ENCODE measurements around the gene CSNK1G2. TPM values are rescaled to one million over a fixed set of nuclear protein-coding genes. Genes with fewer than 3 reads are reported as not detected.

The CSNK1G2 gene
- 269 TPM for total RNA-seq

DNA sequence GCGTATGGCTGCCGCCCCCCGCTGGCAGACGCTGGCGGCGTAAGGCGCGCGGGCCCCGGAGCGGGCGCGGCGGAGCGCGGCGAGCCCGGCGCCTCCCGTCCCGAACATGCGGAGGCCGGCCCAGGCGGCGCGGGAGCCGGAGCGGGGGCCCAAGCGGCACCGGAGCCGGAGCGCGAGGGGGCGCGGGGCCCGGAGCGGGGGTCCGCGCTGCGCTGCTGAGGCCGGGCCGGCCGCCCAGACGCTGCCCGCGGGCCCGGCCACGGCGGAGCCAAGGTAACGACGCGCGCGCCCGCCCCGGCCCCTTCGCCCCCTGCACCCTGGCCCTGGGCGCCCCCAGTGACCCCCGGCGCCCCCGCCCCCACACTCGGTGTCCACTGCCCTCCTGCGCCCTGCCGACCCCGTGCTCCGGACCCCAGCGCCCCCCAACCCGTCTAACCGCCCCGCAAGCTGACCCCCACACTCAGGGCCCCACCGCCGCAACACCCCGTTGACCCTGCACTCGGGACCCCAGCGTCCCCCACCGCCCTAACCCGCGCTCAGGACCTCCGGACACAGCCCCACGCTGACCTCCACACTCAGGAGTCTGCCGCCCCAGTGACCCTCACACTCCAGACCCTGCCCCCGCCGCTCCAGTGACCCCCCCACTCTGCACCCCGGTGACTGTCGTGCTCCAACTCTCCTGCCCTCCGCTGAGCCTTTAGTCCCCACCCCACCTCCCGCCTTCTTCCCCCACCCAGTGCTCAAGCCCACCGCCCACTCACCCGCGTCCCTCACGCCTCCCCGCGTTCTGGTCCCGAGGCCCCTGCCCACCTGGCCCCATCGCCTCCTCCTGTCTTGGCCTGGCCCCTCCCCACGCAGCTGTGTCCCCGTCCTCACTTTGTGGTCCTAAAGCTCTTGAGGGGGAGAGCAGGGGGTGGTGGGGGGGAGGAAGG, at the start of gene CSNK1G2:
CSNK1G2 (plus strand) TSS at position 27 of the 932 bp plus-strand sequence. CDS start 28,601 bp downstream, outside the sequence.
- no peak for DNase-seq (ENCODE audit: low read depth in 2 of 3, low spot score in 2 of 3)

- no peak for DNase-seq (ENCODE audit: low read depth in 2 of 3, low spot score in 2 of 3)
Measured at GRCh38 chr19:1893791-1894190, 47.2 kb upstream of the CSNK1G2 start.

- DNase-seq (ENCODE audit: low read depth in 2 of 3, low spot score in 2 of 3) = no peak
Measured at GRCh38 chr19:1896508-1896907, 44.5 kb upstream of the CSNK1G2 start.

GRCh38 chr19:1901940-1902404, 39.0 kb upstream of the CSNK1G2 start:
- no peak for DNase-seq (ENCODE audit: low read depth in 2 of 3, low spot score in 2 of 3)

- no peak for DNase-seq (ENCODE audit: low read depth in 2 of 3, low spot score in 2 of 3)
Measured at GRCh38 chr19:1902923-1903322, 38.0 kb upstream of the CSNK1G2 start.

DNA sequence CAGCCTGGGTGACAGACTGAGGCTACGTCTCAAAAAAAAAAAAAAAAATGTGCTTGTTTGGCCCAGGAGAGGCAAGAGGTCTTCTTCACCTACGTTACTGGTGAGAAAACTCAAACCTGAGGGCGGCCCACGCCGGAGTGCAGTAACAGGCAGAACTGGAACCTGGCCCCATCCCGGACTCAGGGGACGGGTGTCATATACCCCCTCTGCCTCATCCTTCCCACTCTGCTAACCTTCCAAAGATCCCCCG, 36.2 kb upstream of the CSNK1G2 start:
- no peak for DNase-seq (ENCODE audit: low read depth in 2 of 3, low spot score in 2 of 3)

DNA sequence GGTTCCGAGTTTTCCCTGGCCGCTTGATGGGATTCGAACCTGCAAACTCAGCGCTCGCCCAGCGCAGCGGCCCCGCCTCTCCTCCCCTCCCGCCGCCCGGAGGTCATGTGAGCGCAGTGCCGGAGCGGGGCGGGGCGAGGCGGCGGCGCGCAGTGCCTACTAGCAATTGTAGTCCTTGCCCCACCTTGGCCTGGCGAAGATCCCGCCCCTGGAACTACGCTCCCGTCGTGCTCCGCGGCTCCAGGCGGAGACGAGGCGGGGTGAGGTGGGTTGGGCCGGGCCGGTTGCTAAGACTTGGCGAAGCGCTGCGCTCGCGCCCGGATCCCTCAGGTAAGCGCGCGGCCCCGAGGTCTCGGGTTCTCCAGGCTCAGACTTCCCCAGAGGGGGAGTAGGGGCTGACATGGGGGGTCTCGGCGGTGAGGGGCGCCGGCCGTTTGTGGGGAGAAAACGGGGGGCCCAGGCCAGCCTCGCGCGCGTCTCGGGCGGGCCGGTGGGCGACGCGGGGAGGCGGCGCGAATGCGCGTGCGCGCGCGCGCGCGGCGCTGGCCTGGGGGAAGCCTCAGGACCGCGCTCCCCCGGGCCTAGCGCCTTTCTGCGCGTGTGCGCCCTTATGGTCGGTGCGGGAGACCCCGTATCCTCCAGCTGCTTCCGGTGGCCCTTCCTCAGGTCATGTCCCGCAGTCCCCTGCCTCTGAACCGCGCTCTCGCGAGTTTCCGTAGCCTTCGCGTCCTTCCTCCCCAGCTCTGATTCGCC, 35.7 kb upstream of the CSNK1G2 start, which contains the start of the genes ADAT3 and SCAMP4:
ADAT3 (plus strand) TSS at position 290 of the 753 bp plus-strand sequence. CDS start 6,649 bp downstream, outside the sequence.
SCAMP4 (plus strand) TSS at position 290 of the 753 bp plus-strand sequence. CDS start 9,621 bp downstream, outside the sequence.
- peak; percentile 95 to 99 (median 99) for DNase-seq (ENCODE audit: low read depth in 2 of 3, low spot score in 2 of 3)

DNA sequence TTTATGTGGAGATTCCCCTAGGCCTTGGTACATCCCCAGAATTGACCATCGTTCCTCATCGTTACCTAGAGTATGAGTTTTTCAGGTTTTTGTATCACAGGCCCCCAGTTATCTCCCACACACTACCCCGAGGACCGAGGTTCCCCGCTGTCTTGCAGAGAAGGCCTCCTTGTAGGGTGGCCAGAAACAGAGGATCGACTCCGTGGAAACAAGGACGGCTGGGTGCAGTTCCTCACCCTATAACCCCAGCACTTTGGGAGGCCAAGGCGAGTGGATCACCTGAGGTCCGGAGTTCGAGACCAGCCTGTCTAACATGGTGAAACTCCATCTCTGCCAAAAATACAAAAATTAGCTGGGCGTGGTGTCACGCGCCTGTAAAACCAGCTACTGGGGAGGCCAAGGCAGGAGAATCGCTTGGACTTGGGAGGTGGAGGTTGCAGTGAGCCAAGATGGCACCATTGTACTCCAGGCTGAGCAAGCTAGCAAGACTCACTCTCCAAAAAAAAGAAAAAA, 35.1 kb upstream of the CSNK1G2 start:
- no peak for DNase-seq (ENCODE audit: low read depth in 2 of 3, low spot score in 2 of 3)

DNA sequence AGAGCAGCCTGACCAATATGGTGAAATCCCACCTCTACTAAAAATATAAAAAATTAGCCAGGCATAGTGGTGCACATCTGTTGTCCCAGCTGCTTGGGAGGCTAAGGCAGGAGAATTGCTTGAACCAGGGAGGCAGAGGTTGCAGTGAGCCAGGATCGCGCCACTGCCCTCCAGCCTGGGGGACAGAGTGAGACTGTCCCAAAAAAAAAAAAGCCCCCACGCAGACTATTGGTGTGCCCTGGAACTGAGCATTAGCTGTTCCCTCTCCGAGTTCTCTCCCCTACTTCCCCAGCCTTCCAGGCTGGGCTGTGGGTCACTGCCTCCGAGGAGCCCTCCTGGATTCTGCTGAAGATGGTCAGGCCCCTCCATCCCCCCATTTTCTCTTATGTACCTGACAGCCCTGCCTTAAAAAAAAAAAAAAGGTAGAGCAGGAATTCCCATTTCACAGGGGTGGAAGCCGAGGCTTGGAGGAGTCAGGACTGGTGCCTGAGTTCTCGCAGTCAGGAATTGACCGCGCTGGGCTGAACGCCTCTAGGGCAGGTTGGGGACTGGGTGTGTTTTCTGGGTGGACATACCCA, 33.9 kb upstream of the CSNK1G2 start:
- no peak for DNase-seq (ENCODE audit: low read depth in 2 of 3, low spot score in 2 of 3)

GRCh38 chr19:1907563-1908363, 33.2 kb upstream of the CSNK1G2 start:
- no peak for DNase-seq (ENCODE audit: low read depth in 2 of 3, low spot score in 2 of 3)

- DNase-seq (ENCODE audit: low read depth in 2 of 3, low spot score in 2 of 3) = no peak
Measured at GRCh38 chr19:1908364-1908678, 32.7 kb upstream of the CSNK1G2 start.

DNA sequence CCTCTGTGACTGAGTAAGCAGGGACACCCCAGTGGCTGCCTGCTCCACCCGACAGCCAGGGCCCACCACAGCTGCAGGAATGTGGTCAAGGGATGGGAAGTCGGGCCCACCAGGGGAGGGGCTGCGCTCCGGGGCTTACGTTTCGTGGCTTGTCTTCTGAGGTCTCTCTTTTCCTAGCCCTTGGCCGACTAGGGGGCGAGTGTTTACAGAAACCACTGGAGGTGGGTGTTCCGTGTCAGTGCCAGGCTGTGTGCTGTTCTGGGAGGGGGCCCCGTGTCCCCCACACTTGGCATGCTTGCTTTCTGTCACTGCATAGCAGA, 31.3 kb upstream of the CSNK1G2 start:
- peak in 1 of 3 donors; percentile 50 for DNase-seq (ENCODE audit: low read depth in 2 of 3, low spot score in 2 of 3)

DNA sequence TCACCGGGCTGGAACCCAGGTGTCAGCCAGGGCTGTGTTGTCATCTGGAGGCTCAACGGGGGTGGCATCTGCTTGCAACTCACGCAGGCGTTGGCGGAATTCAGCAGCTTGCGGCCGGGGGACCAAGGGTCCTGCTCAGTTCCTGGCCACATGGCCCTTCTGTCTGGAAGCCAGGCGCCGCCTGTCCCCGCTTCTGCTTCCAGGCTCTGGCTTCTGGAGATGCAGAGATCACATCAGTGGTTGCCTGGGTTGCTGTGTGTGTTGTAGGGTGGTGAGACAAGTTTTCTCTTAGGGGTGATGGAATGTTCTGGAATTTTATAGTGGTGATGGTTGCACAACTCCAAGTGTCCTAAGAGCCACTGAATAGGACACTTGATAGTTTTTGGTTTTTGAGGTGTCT, 30.8 kb upstream of the CSNK1G2 start:
- no peak for DNase-seq (ENCODE audit: low read depth in 2 of 3, low spot score in 2 of 3)

- no peak for DNase-seq (ENCODE audit: low read depth in 2 of 3, low spot score in 2 of 3)
Measured at GRCh38 chr19:1911098-1911497, 29.9 kb upstream of the CSNK1G2 start.

GRCh38 chr19:1911995-1912394, 29.0 kb upstream of the CSNK1G2 start:
- DNase-seq (ENCODE audit: low read depth in 2 of 3, low spot score in 2 of 3) = no peak

DNA sequence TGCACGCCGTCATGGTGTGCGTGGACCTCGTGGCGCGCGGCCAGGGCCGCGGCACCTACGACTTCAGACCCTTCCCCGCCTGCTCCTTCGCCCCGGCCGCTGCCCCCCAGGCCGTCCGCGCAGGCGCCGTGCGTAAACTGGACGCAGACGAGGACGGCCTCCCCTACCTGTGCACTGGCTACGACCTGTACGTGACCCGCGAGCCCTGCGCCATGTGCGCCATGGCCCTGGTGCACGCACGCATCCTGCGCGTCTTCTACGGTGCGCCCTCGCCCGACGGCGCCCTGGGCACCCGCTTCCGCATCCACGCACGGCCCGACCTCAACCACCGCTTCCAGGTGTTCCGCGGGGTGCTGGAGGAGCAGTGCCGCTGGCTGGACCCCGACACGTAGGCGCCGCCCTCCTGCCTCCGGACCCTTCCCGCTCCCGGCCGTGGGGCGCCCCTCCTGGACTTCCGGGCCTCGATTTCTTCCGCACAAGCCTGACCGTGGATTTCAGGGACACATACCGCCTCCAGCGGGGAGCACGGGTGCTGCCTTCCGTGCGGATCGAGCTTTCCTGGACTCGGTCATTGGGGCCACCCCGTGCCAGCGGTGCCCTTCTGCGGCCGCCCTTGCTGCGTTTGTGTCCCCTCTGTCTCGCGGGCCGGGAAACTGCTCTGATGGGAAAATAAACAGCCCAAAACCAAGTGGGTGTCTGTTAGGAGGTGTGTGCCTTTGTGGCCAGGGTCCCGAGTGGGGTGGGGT, 28.0 kb upstream of the CSNK1G2 start:
- no peak for DNase-seq (ENCODE audit: low read depth in 2 of 3, low spot score in 2 of 3)

DNA sequence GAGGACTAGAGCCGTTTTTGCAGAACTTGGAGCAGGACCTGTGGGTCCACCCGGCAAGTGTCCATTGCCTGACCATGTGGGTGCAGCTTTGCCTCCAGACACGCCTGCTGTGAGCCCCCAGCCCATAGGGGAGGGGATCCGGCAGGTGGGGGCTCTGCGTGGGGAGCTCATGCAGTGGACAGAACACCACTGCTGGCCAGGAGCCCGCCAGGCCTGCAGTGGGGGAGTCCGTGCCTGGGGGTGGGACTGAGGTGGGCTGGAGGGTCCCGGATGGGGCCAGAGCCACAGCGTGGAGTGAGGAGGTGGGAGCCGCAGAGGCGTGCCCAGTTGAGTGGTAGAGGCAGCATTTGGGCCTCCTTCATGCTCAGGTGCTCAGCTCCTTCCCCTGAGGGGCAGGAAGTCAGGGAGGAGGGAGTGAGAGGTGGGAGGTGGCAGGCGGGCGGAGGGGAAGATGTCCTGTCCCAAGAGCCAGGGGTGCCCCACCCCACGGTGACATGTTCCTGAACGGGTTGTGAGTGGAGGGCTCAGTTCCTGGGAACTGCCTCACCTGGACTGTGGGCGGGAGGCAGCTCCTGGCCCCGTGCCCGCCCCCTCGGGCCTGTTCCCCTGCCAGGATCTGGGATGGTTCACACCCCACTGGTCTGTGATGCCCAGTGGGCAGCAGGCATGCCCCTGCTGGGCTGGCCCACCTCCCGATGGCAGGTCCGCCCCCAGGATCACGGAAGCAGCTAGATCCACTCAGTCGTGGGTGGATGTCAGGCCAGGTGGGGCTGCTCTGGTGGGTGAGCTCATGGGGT, 27.0 kb upstream of the CSNK1G2 start:
- DNase-seq (ENCODE audit: low read depth in 2 of 3, low spot score in 2 of 3) = no peak

GRCh38 chr19:1914826-1915341, 26.1 kb upstream of the CSNK1G2 start:
- DNase-seq (ENCODE audit: low read depth in 2 of 3, low spot score in 2 of 3) = no peak

DNA sequence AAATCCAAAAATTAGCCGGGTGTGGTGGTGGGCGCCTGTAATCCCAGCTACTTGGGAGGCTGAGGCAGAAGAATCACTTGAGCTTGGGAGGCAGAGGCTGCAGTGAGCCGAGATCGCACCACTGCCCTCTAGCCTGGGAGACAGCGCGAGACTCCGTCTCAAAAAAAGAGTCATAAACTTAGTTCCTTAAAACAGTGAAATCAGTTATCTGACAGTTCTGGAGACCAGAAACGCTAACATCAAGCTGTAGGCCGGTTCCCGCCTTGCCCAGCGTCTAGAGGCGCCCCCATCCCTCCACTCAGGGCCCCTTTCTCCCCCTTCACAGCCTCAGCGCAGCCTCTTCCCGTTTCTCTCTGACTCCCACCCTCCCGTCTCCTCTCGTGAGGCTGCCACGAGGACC, 23.8 kb upstream of the CSNK1G2 start:
- DNase-seq (ENCODE audit: low read depth in 2 of 3, low spot score in 2 of 3) = peak in 1 of 3 donors; percentile 67

Data from hematopoietic multipotent progenitor cell (in vitro differentiated cells).